Peyer's patch (tissue), 4 donors: ENCODE data around the gene COL9A2.

Experiments used
- POLR2A ChIP-seq, 2 donors: fragments of 450-650 bp; IDR thresholded peaks; one replicate each; pipeline ENCODE4 v1.5.1; 2017; ENCODE audit warnings: antibody characterized with exemption in 2 of 2, mild to moderate bottlenecking in 2 of 2, moderate library complexity in 2 of 2
- TF ChIP-seq, protein P1 (sequence below), 6 experiments: fragments of 450-650 bp in 4 of 6; fragments of 200-600 bp in 2 of 6; sonication (generic) in 1 of 6; IDR thresholded peaks; one replicate each; pipeline ENCODE4 v1.5.1; 2017 to 2019; ENCODE audit warnings: antibody characterized with exemption in 6 of 6, mild to moderate bottlenecking in 3 of 6, moderate library complexity in 1 of 6

DNA sequence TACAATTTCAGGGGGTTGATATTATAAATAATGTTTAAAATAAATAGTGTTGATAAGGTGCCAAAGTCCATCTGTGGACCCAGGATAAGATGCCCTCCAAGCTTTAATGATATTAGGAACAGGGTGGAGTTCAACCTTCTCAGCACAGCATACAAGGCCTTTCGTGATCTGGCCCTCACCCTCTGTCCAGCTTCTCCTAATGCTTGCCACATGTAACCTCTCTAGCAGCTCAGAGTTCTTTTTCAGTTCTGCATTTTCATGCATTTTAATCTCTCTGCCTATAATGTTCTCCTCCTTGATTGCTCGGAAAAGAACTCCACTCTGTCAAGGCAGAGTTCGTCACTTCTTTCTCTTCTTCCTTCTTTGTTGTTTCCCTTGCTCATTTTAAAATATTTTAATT is 35.0 kb upstream of the COL9A2 start:
- no peak for TF ChIP-seq POLR2A (IDR thresholded peaks at IDR 0.05)
- TF ChIP-seq, protein P1, sequence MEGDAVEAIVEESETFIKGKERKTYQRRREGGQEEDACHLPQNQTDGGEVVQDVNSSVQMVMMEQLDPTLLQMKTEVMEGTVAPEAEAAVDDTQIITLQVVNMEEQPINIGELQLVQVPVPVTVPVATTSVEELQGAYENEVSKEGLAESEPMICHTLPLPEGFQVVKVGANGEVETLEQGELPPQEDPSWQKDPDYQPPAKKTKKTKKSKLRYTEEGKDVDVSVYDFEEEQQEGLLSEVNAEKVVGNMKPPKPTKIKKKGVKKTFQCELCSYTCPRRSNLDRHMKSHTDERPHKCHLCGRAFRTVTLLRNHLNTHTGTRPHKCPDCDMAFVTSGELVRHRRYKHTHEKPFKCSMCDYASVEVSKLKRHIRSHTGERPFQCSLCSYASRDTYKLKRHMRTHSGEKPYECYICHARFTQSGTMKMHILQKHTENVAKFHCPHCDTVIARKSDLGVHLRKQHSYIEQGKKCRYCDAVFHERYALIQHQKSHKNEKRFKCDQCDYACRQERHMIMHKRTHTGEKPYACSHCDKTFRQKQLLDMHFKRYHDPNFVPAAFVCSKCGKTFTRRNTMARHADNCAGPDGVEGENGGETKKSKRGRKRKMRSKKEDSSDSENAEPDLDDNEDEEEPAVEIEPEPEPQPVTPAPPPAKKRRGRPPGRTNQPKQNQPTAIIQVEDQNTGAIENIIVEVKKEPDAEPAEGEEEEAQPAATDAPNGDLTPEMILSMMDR (IDR thresholded peaks at IDR 0.05) = no peak
